Measurements from ENCODE around the gene RNF150.
"Not testable (repeated sequence)": the region's sequence is repeated elsewhere in the genome, so short reads cannot be mapped to it uniquely, and the experiment has no call there.

RNF150 gene

GRCh38 chr4:140857111-140857510, 276.2 kb downstream of the RNF150 start:
- DNase-seq, result no peak

- DNase-seq, result peak; percentile 59
Measured at GRCh38 chr4:140856621-140857062, 276.6 kb downstream of the RNF150 start.

- no peak for DNase-seq
Measured at GRCh38 chr4:140854168-140854567, 279.1 kb downstream of the RNF150 start.

- DNase-seq, result no peak
Measured at GRCh38 chr4:140851804-140852203, 281.5 kb downstream of the RNF150 start.

GRCh38 chr4:140851032-140851636, 282.1 kb downstream of the RNF150 start:
- DNase-seq, result peak; percentile 52

GRCh38 chr4:140849526-140849925, 283.7 kb downstream of the RNF150 start:
- DNase-seq, result no peak

- DNase-seq, result no peak
Measured at GRCh38 chr4:140846736-140847135, 286.5 kb downstream of the RNF150 start.

GRCh38 chr4:140844061-140844460, 289.2 kb downstream of the RNF150 start:
- no peak for DNase-seq

- no peak for DNase-seq
Measured at GRCh38 chr4:140841186-140841585, 292.1 kb downstream of the RNF150 start.

GRCh38 chr4:140839888-140840790, 293.1 kb downstream of the RNF150 start:
- no peak for DNase-seq

GRCh38 chr4:140839406-140839805, 293.9 kb downstream of the RNF150 start:
- no peak for DNase-seq

- no peak for DNase-seq
Measured at GRCh38 chr4:140837736-140838135, 295.5 kb downstream of the RNF150 start.

GRCh38 chr4:140834839-140835495, 298.3 kb downstream of the RNF150 start:
- DNase-seq, result no peak

GRCh38 chr4:140833280-140833679, 300.0 kb downstream of the RNF150 start:
- DNase-seq, result no peak

GRCh38 chr4:140829825-140830224, 303.4 kb downstream of the RNF150 start:
- DNase-seq, result no peak

- no peak for DNase-seq
Measured at GRCh38 chr4:140826701-140827027, 306.6 kb downstream of the RNF150 start.

- not testable (repeated sequence) for DNase-seq
Measured at GRCh38 chr4:140820520-140820919, 312.7 kb downstream of the RNF150 start.

- no peak for DNase-seq
Measured at GRCh38 chr4:140819610-140820009, 313.7 kb downstream of the RNF150 start.

GRCh38 chr4:140818433-140818832, 314.8 kb downstream of the RNF150 start:
- DNase-seq, result no peak

- no peak for DNase-seq
Measured at GRCh38 chr4:140816806-140817510, 316.3 kb downstream of the RNF150 start.

- DNase-seq, result no peak
Measured at GRCh38 chr4:140813804-140814203, 319.5 kb downstream of the RNF150 start.

- no peak for DNase-seq
Measured at GRCh38 chr4:140812916-140813315, 320.4 kb downstream of the RNF150 start.

GRCh38 chr4:140811429-140811828, 321.8 kb downstream of the RNF150 start:
- peak; percentile 68 for DNase-seq

Measured in NCI-H1694 (cell line).